ENCODE measurements around the gene RBFOX1.

RBFOX1 gene

DNA sequence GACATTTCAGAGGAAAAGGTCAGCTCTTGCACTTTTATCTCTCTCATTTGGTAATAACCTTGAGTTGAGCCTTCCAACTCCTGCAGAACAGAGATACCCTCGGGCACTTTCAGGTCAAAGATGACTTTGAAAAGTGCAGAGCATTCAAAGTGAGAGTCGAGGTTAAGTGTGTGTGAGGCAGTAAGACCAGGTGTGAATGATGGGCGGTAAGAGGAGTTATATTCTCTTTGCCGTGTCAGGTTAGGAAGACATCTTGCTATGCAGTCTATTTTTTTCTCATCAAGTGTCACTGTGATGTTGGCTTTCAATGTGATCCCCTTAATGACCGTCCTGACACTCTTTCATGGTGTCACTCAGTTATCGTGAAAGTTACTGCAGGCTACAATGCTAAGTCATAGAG lies 248.5 kb downstream of the RBFOX1 start:
- no peak overlapping the region for H3K4me3 ChIP-seq (replicated peaks; ENCODE audit: low read depth, low read length)
- DNase-seq (ENCODE audit: low read depth): no peak
- TF ChIP-seq, protein P1, sequence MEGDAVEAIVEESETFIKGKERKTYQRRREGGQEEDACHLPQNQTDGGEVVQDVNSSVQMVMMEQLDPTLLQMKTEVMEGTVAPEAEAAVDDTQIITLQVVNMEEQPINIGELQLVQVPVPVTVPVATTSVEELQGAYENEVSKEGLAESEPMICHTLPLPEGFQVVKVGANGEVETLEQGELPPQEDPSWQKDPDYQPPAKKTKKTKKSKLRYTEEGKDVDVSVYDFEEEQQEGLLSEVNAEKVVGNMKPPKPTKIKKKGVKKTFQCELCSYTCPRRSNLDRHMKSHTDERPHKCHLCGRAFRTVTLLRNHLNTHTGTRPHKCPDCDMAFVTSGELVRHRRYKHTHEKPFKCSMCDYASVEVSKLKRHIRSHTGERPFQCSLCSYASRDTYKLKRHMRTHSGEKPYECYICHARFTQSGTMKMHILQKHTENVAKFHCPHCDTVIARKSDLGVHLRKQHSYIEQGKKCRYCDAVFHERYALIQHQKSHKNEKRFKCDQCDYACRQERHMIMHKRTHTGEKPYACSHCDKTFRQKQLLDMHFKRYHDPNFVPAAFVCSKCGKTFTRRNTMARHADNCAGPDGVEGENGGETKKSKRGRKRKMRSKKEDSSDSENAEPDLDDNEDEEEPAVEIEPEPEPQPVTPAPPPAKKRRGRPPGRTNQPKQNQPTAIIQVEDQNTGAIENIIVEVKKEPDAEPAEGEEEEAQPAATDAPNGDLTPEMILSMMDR (IDR thresholded peaks at IDR 0.05; ENCODE audit: low read length, missing control alignments): no peak

DNA sequence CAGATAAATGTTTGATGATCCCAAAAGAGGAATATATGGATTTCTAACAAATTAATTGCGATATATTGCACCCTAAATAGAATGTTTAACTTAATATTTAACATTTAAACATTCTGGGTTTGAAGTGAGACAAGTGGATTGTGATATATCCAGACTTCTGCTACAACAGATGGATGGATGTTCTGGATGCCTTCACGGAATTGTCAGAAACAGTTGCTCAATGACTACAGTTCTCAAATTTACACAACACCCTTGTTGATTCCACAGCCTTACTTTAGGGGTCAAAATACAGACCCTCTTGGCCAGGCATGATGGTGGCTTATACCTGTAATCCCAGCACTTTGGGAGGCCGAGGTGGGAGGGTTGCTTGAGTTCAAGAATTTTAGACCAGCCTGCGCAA lies 250.8 kb downstream of the RBFOX1 start:
- H3K4me3 ChIP-seq (replicated peaks; ENCODE audit: low read depth, low read length): no peak overlapping the region
- DNase-seq (ENCODE audit: low read depth): no peak
- TF ChIP-seq, protein P1 (IDR thresholded peaks at IDR 0.05; ENCODE audit: low read length, missing control alignments): no peak

DNA sequence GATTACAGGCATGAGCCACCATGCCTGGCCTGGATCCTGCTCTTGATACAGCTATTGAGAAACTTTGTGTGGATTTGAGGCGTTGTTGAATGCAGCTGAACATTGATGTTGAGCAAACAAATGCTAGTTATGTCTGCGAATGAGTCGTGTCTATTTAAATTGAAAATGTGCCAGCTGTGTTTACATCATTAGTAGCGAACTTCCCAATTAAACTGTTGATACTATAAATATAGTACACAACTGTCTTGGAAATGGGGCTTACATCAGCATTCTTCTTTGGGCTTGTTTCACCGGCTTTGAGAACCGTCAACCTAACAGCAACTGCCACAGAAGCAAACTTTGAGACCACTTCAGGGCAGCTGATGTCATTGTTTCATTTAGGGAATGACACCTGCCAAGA lies 251.9 kb downstream of the RBFOX1 start:
- H3K4me3 ChIP-seq (replicated peaks; ENCODE audit: low read depth, low read length): no peak overlapping the region
- no peak for DNase-seq (ENCODE audit: low read depth)
- TF ChIP-seq, protein P1 (IDR thresholded peaks at IDR 0.05; ENCODE audit: low read length, missing control alignments): no peak

DNA sequence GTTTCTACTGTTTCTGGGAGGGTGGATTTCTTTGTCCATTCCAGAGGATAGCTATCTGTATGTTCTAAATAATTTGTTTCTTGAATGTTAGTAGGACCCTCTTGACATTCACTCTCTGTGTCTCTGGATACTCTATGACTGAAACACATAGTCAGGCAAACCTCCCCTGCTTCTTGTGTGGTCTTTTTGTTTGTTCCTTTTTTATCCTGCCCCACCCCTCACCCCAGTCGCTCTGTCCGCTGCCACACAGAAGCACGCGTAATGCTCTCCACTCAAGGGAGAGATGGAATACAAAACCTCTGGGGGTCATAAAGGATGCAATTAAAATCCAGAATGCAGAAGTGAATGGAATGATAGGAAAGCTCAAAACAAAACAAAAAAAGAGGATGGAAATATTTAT lies 253.1 kb downstream of the RBFOX1 start:
- H3K4me3 ChIP-seq (replicated peaks; ENCODE audit: low read depth, low read length): no peak overlapping the region
- TF ChIP-seq, protein P1 (IDR thresholded peaks at IDR 0.05; ENCODE audit: low read length, missing control alignments): no peak
- DNase-seq (ENCODE audit: low read depth): no peak

DNA sequence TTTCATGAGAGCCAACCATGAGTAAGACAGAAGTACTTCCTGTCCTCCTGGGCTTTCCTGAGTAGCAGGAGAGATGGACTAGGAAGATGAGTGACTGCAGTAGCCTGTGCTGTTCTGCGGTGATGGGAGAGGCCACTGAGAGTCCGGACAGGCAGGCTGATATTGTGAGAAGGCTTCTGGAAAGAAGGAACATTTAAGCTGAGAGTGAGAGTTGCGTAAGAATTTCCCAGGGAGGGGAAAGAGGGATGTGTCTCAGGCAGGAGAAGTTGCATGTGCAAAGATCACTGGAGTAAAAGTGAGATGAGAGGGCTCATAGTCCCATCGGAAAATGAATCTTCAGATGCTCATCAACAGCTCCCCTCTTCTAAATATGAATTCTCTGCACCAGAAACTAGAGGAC lies 258.3 kb downstream of the RBFOX1 start:
- TF ChIP-seq, protein P1 (IDR thresholded peaks at IDR 0.05; ENCODE audit: low read length, missing control alignments): no peak
- no peak for DNase-seq (ENCODE audit: low read depth)
- H3K4me3 ChIP-seq (replicated peaks; ENCODE audit: low read depth, low read length): no peak overlapping the region

DNA sequence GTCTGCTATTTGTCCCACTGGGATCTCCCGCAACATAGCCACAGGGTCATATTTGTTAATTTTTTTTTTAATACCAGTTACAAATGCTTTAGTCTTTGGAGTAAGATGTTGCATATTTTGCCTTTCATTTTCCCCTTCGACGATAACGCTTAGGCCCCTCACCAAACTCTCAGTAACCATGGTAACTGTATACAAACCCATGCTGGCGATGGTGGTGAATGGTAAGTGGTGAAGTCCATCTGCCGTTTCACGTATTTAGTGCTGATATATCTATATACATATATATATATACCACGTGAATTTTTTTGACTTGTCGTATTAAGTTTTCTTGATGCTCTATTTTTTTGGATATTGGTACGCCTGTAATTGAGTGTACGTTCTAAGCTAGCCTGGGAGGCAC lies 263.7 kb downstream of the RBFOX1 start:
- TF ChIP-seq, protein P1 (IDR thresholded peaks at IDR 0.05; ENCODE audit: low read length, missing control alignments): no peak
- no peak for DNase-seq (ENCODE audit: low read depth)
- H3K4me3 ChIP-seq (replicated peaks; ENCODE audit: low read depth, low read length): no peak overlapping the region

DNA sequence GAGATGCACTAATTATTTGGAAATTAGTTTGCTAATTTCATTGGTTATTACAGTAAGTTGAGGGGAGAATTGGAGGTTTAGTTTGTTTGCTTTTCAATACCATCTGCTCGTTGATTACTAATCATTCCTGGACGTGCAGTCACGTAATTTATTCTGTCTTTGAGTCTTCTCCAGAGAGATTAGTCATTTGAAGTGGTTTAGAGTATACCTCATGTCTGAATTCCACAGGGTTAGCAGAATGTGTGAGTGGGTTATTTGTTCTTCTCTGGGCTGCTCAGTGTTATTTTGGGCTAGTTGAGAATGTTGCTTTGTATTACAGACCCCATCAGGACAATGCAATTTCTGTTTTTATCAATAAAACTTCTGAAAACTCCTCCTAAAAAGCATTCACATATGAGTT lies 265.0 kb downstream of the RBFOX1 start:
- TF ChIP-seq, protein P1 (IDR thresholded peaks at IDR 0.05; ENCODE audit: low read length, missing control alignments): no peak

More for the DNA sequence above, 265.0 kb downstream of the RBFOX1 start:
- H3K4me3 ChIP-seq (replicated peaks; ENCODE audit: low read depth, low read length): no peak overlapping the region
- DNase-seq (ENCODE audit: low read depth): no peak

All from fibroblast of pulmonary artery (primary cell).